Left ventricle myocardium inferior (tissue), 1 donor: Measurements from ENCODE around the gene OVCA2. TPM values are rescaled to one million over a fixed set of nuclear protein-coding genes. Genes with fewer than 3 reads are reported as not detected.

Source experiments
- DNase-seq: peaks from one replicate; pipeline ENCODE4 v3.0.0-alpha.2; 2020
- H3K27ac ChIP-seq: fragments of 200-600 bp; replicated peaks from 2 replicates; pipeline ENCODE4 v1.8.0; 2021
- H3K27me3 ChIP-seq: fragments of 200-600 bp; 2 replicates; pipeline ENCODE4 v1.8.0; 2021; ENCODE audit warnings: low read depth
- H3K36me3 ChIP-seq: fragments of 200-600 bp; 2 replicates; pipeline ENCODE4 v1.8.0; 2021
- H3K4me1 ChIP-seq: fragments of 200-600 bp; 2 replicates; pipeline ENCODE4 v1.8.0; 2021
- H3K4me3 ChIP-seq: fragments of 200-600 bp; 2 replicates; pipeline ENCODE4 v1.8.0; 2021; ENCODE audit warnings: mild to moderate bottlenecking, moderate library complexity
- H3K9me3 ChIP-seq: fragments of 200-600 bp; replicated peaks from 2 replicates; pipeline ENCODE4 v1.8.0; 2021
- intact Hi-C: fragments of 100-400 bp; cut with micrococcal nuclease; formaldehyde crosslinking; loops from one replicate; pipeline ENCODE4 v1.11.0; 2022
- total RNA-seq: library from RNA; stranded (reverse); fragmentation: NEBNext Ultra II Directional; extraction: Animal tissue kit (Norgen Biotek cat#: 25700); gene quantifications from one replicate; pipeline ENCODE4 v1.2.1, GENCODE V29; 2021
- TF ChIP-seq, protein P1 (sequence below): fragments of 200-600 bp; IDR thresholded peaks from 2 replicates; pipeline ENCODE4 v1.8.0; 2021; ENCODE audit warnings: antibody characterized with exemption, mild to moderate bottlenecking, borderline replicate concordance
- donor health status: DM: no; HTN: yes; CAD: no; lungs with severe emphysema.

The OVCA2 gene
- total RNA-seq, 1 donor from 2014 or later = 16.6 TPM

DNA sequence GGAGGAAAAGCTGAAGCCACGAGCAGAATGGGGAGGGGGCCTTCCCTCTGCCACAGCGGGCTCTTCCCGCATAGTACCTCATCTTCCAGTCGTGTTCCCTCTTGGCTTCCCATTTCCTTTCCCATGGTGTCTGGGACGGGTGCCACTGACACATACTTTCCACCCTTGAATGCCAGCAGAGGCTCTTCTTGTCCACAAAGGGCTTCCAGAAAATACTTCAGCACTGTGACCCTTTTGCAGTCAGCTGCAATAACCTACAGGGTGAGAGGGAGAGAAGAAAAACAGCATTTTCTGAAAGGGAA is 43.8 kb downstream of the OVCA2 start:
- Histone ChIP-seq H3K36me3 (peaks cover 13% of the 10 kb centered on the region), H3K27me3 (no peaks in the 10 kb centered on the region), H3K27ac (peak overlapping the region; percentile 93), H3K4me1 (peaks cover 91% of the 10 kb centered on the region), H3K4me3 (no peak overlapping the region), H3K9me3 (no peaks in the 10 kb centered on the region)
- TF ChIP-seq, protein P1, sequence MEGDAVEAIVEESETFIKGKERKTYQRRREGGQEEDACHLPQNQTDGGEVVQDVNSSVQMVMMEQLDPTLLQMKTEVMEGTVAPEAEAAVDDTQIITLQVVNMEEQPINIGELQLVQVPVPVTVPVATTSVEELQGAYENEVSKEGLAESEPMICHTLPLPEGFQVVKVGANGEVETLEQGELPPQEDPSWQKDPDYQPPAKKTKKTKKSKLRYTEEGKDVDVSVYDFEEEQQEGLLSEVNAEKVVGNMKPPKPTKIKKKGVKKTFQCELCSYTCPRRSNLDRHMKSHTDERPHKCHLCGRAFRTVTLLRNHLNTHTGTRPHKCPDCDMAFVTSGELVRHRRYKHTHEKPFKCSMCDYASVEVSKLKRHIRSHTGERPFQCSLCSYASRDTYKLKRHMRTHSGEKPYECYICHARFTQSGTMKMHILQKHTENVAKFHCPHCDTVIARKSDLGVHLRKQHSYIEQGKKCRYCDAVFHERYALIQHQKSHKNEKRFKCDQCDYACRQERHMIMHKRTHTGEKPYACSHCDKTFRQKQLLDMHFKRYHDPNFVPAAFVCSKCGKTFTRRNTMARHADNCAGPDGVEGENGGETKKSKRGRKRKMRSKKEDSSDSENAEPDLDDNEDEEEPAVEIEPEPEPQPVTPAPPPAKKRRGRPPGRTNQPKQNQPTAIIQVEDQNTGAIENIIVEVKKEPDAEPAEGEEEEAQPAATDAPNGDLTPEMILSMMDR = no peak
- intact Hi-C loops = no loop called here
- DNase-seq = peak; percentile 76

DNA sequence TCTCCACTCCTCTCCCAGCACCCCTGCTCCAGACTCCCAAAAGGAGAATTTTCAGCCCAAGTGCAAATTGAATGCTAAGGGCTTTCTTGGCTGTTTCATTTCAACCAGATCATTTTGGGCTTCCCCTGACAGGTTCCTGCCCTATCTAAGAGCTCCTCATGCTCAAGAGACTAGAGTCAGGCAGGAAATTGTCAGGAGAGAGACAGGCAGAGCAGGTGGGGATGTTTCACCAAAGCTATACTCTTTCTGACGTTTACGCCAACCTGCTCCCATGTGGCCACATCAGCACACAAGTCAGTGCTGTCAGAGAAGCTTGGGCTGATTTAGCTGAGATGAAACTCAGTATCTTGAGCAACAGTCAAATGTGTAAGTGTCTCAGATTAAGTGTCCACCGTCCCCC is 44.5 kb downstream of the OVCA2 start:
- Histone ChIP-seq H3K4me1 (peaks cover 98% of the 10 kb centered on the region), H3K36me3 (peaks cover 6% of the 10 kb centered on the region), H3K27ac (peak overlapping the region; percentile 93), H3K4me3 (no peak overlapping the region), H3K9me3 (no peaks in the 10 kb centered on the region), H3K27me3 (no peaks in the 10 kb centered on the region)
- no peak for DNase-seq
- TF ChIP-seq, protein P1 = no peak
- intact Hi-C loops = no loop called here

DNA sequence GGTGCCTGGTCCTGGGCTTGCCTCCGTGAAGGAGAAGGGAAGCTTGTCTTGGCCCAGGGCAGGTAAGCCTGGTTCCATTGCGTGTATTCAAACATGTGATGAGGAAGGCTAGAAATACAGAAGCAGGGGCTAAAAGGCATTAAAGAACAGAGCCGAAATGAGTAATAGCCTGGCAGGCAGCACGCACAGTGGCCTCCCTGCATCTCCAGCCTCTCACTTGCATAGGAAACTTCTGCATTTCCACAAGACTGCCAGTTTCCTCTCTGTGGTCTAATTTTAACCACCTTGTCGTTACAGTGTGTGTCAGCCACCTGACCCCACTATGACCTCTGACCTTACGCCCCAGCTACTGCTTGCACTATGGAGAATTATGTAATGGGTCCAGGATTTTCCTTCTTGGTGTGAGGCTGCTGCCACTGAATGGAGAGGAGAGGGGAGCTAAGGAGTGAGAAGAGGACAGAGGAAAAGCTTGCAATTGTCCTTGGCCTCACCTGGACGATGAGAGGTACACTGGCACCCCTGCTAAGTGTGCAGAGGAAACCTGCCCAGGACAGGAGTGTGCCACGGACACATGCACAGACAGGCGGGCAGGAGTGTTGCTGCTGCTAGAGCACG is 45.9 kb downstream of the OVCA2 start:
- intact Hi-C loops = no loop called here
- TF ChIP-seq, protein P1 = no peak
- Histone ChIP-seq H3K36me3 (no peaks in the 10 kb centered on the region), H3K27me3 (no peaks in the 10 kb centered on the region), H3K9me3 (no peaks in the 10 kb centered on the region), H3K4me3 (no peak overlapping the region), H3K4me1 (peaks cover 100% of the 10 kb centered on the region), H3K27ac (peak overlapping the region; percentile 93)
- no peak for DNase-seq

DNA sequence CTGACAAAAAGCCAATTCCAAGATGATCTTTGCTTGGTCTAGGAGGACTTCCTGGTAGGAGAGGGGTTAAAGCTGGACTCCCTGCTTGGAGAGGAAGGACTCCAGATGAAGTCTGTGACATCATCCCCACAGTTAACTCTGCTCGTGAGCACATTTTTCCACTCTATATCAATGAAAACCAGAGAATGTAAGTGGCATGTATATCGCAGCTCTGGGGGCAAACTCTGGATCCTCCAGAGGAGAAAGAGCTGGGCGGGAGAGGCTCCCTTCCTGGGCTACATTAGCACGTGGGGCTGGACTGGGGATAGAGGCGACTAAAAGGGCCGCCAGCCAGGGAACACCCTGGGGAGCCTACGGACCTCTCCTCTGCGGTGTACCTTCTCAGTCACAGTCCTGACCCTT is 47.2 kb downstream of the OVCA2 start:
- H3K27ac ChIP-seq = peak overlapping the region; percentile 93
- TF ChIP-seq, protein P1 = no peak
- H3K36me3 ChIP-seq = no peaks in the 10 kb centered on the region
- intact Hi-C loops = no loop called here
- DNase-seq = no peak
- H3K9me3 ChIP-seq = no peaks in the 10 kb centered on the region
- peak overlapping the region; percentile 57 for H3K4me3 ChIP-seq
- H3K4me1 ChIP-seq = peaks cover 98% of the 10 kb centered on the region
- no peaks in the 10 kb centered on the region for H3K27me3 ChIP-seq

DNA sequence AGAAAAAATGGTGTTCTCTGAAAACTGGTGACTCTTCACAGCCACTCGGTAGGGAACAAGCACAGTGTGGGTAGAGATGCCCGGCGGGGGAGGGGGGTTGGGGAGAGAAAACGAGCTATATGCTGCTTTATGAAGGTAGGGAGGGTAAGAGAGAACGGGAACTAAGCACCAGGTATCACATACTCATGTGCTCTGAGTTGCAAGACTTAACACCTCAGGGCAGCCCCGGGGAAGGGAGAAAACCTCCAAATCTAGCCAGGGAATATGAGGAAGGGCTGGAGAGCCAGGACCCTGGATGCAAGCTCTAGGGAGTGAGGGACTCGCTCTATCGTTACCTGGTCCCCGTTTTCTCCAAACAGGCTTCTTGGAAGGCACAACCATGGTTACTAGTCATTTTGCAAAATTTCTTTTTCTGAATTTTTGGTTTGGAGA is 48.4 kb downstream of the OVCA2 start:
- Histone ChIP-seq H3K27me3 (no peaks in the 10 kb centered on the region), H3K27ac (peak overlapping the region; percentile 93), H3K4me1 (peaks cover 98% of the 10 kb centered on the region), H3K9me3 (no peaks in the 10 kb centered on the region), H3K4me3 (peak overlapping the region; percentile 57), H3K36me3 (no peaks in the 10 kb centered on the region)
- TF ChIP-seq, protein P1 = no peak
- intact Hi-C loops = loop anchor here (10.0 kb wide), 2 partner anchors 85 to 145 kb away; no protein-coding TSS in a partner anchor
- DNase-seq = no peak
